NCI-H2081 treated with DMSO at 0.1 percent for 48 hours (cell line): ENCODE measurements around the gene TRIM39.
"Not testable (repeated sequence)": the region's sequence is repeated elsewhere in the genome, so short reads cannot be mapped to it uniquely, and the experiment has no call there.

Experiments used
- DNase-seq: peaks from one replicate; lab custom pipeline; 2025; lab: John Stamatoyannopoulos, UW

Gene TRIM39

DNA sequence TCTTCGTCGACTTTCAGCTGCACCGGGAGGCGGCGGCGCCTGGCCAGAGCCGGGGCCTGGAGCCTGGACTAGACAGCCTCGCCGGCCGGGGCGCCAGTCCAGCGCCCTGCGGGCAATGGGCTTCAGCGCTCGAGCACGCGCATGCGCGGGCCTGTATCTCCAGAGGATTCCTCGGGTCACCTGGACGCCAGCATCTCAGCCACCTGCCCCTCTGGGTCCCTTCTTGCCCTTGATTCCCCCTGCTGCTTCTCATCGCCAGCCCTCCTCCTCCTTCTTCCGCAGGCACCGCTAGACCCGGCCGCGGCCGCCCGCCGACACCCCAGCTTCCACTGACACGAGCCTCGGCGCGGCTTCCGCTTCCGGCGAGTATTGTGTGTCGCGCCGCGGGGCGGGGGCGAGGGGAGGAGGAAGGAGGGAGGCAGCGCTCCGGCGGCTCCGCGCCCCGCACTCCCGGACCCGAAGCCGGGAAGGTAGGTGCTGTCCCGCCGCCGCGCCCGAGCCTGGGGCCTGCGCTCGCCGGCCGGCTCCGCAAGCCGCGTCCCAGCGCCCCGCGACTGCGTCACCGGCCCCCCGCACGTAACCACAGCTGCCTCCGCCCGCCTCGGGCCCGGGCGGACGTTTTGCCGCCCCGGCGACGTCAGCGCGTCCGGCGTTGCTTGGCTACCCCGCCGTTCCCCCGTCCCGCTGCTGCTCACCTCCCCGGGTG lies at the start of gene TRIM39:
Gene TRIM39 (plus strand): TSS at position 402 of the 706 bp plus-strand sequence. CDS start 2,391 bp downstream, outside the sequence.
- peak; percentile 10 for DNase-seq

DNA sequence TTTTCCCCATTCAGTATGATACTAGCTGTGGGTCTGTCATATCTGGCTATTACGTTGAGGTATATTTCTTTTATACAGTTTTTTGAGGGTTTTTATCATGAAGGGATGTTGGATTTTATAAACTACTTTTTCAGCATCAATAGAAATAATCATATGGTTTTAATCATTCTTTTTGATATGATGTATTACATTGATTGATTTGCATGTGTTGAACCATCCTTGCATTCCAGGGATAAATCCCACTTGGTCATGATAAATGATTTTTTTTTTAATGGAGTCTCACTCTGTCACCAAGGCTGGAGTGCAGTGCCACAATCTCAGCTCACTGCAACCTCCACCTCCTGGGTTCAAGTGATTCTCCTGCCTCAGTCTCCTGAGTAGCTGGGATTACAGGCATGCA lies 45.7 kb upstream of the TRIM39 start:
- not testable (repeated sequence) for DNase-seq

DNA sequence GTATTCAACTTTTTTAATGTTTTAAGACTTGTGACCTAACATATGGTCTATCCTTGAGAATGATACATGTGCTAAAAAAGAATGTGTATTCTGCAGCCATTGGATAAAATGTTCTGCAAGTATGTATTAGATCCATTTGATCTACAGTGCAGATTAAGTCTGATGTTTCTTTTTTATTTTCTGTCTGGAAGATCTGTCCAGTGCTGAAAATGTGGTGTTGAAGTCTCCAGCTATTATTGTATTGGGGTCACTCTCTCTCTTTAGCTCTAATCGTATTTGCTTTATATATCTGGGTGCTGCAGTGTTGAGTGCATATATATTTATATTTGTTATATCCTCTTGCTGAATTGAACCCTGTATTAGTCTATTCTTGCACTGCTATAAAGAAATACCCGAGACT lies 44.2 kb upstream of the TRIM39 start:
- no peak for DNase-seq

GRCh38 chr6:30283761-30284160 lies 43.0 kb upstream of the TRIM39 start:
- no peak for DNase-seq

- no peak for DNase-seq
These were observed 39.6 kb upstream of the TRIM39 start for GRCh38 chr6:30287139-30287538.

DNA sequence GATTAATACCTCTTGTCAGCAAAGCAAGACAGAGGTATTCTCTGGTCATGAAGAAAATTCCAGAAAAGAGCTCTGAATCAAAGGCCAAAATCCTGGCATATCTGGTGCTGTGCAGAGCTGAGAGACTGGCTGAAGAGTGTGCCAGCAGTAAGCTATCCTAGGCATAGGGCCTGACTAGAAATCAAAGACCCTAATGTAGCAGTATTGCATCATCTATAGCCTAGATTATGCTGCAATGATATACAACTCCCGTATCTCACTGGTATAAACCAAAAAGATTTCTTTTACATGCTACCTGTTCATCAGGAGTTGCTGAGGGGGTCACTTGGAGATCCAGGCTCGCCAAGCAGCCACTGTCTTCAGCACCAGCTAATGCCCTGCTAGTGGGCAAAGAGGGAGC lies 30.9 kb upstream of the TRIM39 start:
- no peak for DNase-seq

DNA sequence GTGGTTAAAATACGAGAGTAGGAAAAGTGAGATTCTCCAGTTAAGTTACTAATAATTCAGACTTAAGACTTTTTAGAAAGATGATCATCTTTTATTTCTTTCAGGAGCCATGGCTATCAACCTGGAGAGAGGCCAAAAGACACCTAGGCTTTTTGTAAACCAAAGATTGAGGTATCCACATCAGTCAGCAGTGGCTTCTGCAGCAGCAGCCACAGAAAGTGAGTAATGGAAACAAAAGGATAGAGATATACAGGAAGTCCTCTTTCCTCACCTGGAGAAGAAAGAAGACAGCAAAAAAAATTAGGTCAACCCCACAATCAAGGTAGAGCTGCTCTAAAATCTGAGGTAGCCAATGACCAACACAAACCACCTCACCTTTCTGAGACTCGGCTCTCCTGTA lies 22.7 kb upstream of the TRIM39 start:
- DNase-seq, result no peak

DNA sequence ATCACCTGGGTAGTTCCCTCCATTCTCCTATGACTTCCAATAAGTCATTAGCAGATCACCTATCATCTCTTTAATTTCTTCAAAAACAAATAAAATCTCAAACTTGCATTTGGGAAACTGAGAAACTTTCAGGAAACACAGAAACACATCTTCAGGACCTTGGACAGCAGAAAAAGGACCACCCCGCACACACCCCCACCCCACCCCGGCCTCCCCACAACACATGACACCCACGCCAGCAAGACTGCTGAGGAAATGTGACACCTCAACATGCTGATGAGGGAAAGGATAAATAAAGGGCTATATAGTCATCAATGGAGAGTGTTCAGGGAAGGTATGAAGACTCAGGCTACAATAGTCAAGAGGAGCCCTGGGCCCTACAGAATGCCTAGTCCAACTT lies 15.6 kb upstream of the TRIM39 start:
- no peak for DNase-seq

- DNase-seq, result no peak
These were observed 15.1 kb upstream of the TRIM39 start for GRCh38 chr6:30311671-30312070.

- no peak for DNase-seq
These were observed 14.5 kb upstream of the TRIM39 start for GRCh38 chr6:30312266-30312665.

DNA sequence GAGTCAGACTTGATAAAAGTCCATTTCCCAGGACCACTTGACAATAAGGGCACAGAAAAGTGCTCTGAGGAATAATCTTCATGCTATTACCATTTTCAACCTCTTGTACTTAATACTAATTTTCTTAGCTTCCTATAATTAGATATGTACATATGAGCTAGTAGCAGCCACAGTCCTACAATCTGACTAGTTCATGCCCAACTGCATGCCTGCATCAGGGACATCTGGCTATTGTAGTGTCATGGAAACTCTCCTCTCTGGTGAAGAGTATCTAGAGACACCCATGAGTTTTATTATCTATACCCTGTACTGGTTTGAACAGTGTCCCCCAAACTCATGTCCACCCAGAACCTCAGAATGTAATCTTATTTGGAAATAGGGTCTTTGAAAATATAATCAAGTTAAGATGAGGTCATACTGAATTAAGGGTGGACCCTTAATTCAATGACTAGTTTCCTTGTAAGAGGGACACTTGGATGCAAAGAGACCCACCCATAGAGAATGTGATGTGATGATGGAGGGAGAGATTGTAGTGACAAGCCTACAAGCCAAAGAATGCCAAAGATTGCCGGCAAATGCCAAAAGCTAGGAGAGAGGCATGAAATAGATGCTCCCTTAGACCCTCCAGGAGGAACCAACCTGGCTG lies 13.9 kb upstream of the TRIM39 start:
- no peak for DNase-seq

GRCh38 chr6:30315156-30315555 lies 11.6 kb upstream of the TRIM39 start:
- DNase-seq, result no peak

GRCh38 chr6:30317913-30318589 lies 8.7 kb upstream of the TRIM39 start:
- no peak for DNase-seq

- DNase-seq, result no peak
These were observed 7.4 kb upstream of the TRIM39 start for GRCh38 chr6:30319146-30319835.

- no peak for DNase-seq
These were observed 4.9 kb upstream of the TRIM39 start for GRCh38 chr6:30321692-30322388.

GRCh38 chr6:30322527-30323501 lies 3.9 kb upstream of the TRIM39 start:
- DNase-seq, result no peak

- DNase-seq, result no peak
These were observed 2.9 kb upstream of the TRIM39 start for GRCh38 chr6:30323806-30324205.

- peak; percentile 8 for DNase-seq
These were observed 1.4 kb upstream of the TRIM39 start for GRCh38 chr6:30325150-30325872.

DNA sequence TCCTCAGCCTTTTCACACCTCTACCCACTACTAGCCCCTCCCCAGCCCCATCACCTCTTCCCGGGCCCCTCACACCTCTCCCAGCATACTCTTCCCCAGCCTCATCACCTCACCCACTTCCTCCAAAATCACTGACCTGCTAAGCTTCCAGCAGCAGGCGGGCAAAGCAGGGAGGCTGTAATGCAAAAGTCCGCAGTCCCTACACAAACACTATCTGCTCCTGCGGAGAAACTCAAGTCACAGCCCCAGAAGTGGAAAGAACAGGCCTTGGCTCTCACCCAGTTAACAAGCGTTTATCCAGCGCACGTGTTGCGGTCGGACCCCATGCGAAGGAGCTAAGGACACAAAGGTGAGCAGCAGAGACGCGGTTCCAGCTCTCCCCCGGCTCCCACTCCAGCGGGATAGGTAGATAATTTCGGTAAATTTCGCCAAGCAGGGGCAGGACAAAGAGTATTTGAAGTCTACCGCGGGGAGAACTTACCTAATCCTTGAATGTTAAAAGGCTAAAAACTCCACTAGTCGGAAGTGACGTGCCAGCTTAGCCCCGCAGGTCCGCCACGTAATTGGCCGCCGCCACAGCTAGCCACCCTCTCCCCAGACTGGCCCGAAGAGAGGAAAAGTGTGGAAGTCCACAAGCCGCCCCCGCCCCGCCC lies 728 bp upstream of the TRIM39 start:
- DNase-seq, result no peak
